Lower leg skin (tissue), 4 donors: ENCODE measurements around the gene SESN1. TPM values are rescaled to one million over a fixed set of nuclear protein-coding genes. Genes with fewer than 3 reads are reported as not detected.

Experiments
- DNase-seq, 2 donors: peaks; one replicate each; pipeline ENCODE4 v3.0.0-alpha.2; 2019; ENCODE audit warnings: low spot score in 2 of 2
- H3K4me3 ChIP-seq: fragments of 200-600 bp; sonication (generic); 2 replicates; pipeline ENCODE4 v1.5.1; 2017; ENCODE audit warnings: mild to moderate bottlenecking, low read depth; ENCODE audit not compliant: poor library complexity, severe bottlenecking
- POLR2A ChIP-seq, 2 donors: fragments of 450-650 bp; IDR thresholded peaks; one replicate each; pipeline ENCODE4 v1.6.1; 2016 to 2017; ENCODE audit warnings: antibody characterized with exemption in 2 of 2, mild to moderate bottlenecking in 1 of 2, moderate library complexity in 1 of 2
- WGBS, 2 donors: methylation state at CpG; one replicate each; pipeline ENCODE4 v1.1.5; 2018; 5-methylcytosine and 5-hydroxymethylcytosine counted together
- intact Hi-C: fragments of 100-400 bp; cut with DNase I; formaldehyde crosslinking; loops from one replicate; pipeline ENCODE4 v1.15.0; 2023; ENCODE audit warnings: low total_unique reads
- total RNA-seq, 4 donors: library from RNA; depleted of rRNA; stranded (reverse); fragments of >200 nt; gene quantifications; one replicate each; pipeline ENCODE4 v1.1.0, GENCODE V29; 2016
- TF ChIP-seq, protein P1 (sequence below), 3 donors: fragments of 450-650 bp; IDR thresholded peaks; one replicate each; pipeline ENCODE4 v1.5.1; 2016; ENCODE audit warnings: antibody characterized with exemption in 3 of 3, mild to moderate bottlenecking in 3 of 3, moderate library complexity in 2 of 3

Gene SESN1
- total RNA-seq, 4 donors from 2014 or later = 47.9 to 165 (median 110) TPM

DNA sequence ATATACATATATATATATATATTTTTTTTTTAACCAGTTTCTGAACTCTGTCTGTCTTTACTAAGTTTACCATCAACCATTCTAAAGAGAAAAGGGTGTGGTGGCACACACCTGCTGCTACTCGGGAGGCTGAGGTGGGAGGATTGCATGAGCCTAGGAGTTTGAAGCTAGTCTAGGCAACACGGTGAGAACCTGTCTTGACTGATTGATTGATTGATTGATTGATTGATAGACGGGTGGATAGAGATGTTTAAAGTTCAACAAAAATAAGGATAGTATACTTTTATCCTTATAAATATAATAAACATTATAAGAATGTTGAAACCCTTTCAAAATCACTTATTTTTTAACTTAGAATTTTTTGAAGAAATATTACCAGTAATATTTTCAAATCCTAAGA is 30.9 kb upstream of the SESN1 start:
- 83 to 87% methylated on average over 3 of the region's 3 CpGs for WGBS, 2 donors
- no peak overlapping the region for H3K4me3 ChIP-seq
- intact Hi-C loops = no loop called here
- TF ChIP-seq POLR2A (IDR thresholded peaks at IDR 0.05) = no peak
- TF ChIP-seq, protein P1, sequence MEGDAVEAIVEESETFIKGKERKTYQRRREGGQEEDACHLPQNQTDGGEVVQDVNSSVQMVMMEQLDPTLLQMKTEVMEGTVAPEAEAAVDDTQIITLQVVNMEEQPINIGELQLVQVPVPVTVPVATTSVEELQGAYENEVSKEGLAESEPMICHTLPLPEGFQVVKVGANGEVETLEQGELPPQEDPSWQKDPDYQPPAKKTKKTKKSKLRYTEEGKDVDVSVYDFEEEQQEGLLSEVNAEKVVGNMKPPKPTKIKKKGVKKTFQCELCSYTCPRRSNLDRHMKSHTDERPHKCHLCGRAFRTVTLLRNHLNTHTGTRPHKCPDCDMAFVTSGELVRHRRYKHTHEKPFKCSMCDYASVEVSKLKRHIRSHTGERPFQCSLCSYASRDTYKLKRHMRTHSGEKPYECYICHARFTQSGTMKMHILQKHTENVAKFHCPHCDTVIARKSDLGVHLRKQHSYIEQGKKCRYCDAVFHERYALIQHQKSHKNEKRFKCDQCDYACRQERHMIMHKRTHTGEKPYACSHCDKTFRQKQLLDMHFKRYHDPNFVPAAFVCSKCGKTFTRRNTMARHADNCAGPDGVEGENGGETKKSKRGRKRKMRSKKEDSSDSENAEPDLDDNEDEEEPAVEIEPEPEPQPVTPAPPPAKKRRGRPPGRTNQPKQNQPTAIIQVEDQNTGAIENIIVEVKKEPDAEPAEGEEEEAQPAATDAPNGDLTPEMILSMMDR (IDR thresholded peaks at IDR 0.05) = no peak
- DNase-seq = no peak

DNA sequence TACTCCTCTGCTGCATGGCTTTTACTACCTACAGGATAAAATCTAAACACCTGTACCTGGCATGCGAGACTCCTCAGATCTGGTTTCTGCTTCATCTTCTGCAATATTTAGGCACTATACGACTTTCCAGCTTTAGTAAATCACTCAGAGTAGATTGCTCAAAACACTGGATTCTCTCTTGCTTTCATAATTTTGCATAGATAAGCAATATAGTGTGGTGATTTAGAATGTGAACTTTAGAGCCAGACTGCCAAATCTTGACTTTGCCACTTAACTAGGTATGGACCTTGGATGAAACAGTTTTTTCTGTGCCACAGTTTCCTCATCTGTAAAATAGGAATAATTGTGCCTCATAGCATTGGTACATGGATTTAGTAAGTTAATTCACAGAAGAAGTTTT is 29.6 kb upstream of the SESN1 start:
- no peak overlapping the region for H3K4me3 ChIP-seq
- intact Hi-C loops = no loop called here
- TF ChIP-seq, protein P1 (IDR thresholded peaks at IDR 0.05) = no peak
- TF ChIP-seq POLR2A (IDR thresholded peaks at IDR 0.05) = no peak
- 93% methylated on average over 2 of the region's 2 CpGs for WGBS, 2 donors
- DNase-seq = no peak

DNA sequence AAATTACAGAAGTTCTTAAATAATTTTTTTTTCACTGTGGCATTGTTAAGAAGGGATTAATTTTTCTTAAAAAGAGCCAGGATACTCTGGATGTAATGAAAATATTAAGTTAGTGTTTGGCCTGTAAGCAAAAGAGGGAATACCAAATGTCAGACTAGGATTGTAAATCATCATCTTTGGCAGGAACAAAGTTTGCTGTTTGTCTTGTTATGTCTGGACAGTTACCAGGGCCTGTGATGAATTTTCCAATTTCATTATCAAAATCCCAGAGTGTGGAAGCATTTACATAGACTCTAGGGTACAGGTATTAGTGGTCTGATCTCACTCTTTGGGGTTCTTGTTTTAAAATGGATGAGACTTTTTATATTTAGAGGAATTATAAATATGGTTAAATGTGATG is 26.8 kb upstream of the SESN1 start:
- DNase-seq = no peak
- intact Hi-C loops = no loop called here
- no peak overlapping the region for H3K4me3 ChIP-seq
- no peak for TF ChIP-seq POLR2A (IDR thresholded peaks at IDR 0.05)
- TF ChIP-seq, protein P1 (IDR thresholded peaks at IDR 0.05) = no peak

DNA sequence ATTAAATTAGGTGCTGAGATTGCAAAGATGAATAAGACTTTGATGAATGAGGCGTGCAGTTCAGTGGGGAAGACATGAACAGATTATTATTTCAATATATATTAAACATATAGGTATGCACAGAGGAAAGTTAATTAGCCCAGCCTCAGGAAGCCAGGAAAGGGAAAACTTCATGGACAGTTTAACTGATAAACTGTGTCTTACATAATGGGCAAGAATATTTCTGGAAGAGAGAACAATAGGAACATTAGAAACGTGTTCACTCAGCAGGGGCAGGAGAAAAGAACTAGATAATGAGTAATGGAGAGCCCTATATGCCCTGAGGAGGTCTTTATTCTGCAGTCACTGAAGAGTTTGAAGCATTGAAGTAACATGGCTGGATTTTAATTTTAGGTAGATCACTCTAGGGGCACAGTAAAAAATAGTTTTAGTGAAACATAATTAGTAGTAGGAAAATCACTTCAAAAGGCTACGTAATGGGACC is 24.3 kb upstream of the SESN1 start:
- WGBS, 2 donors = 76 to 88% methylated on average over 3 of the region's 3 CpGs

DNA sequence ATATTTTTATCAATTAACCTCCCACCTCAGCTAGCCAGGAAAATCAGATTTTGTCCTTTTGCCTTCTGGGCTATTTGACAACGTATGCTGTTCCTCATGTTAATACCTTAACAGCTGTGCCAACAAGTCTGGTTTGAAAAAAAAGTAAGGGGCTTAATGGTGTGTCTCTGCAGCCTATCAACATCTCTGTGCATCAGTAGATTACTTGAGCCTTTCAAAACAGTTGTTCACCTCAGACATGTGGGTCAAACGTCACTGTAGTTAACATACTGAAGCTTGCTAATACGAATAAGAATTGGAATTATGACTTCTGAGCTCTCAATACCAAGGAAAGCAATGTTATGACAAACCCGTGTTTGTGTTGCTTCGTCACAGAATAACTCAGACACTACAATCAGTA is 23.7 kb upstream of the SESN1 start:
- 79 to 80% methylated on average over 5 of the region's 5 CpGs for WGBS, 2 donors
- intact Hi-C loops = no loop called here

More for the DNA sequence above, 24.3 kb upstream of the SESN1 start:
- H3K4me3 ChIP-seq = no peak overlapping the region
- DNase-seq = no peak
- intact Hi-C loops = no loop called here
- TF ChIP-seq, protein P1 (IDR thresholded peaks at IDR 0.05) = no peak
- TF ChIP-seq POLR2A (IDR thresholded peaks at IDR 0.05) = no peak

More for the DNA sequence above, 23.7 kb upstream of the SESN1 start:
- DNase-seq = no peak
- TF ChIP-seq, protein P1 (IDR thresholded peaks at IDR 0.05) = no peak
- TF ChIP-seq POLR2A (IDR thresholded peaks at IDR 0.05) = no peak
- H3K4me3 ChIP-seq = no peak overlapping the region
